Measurements from ENCODE around the gene ELFN2. TPM values are rescaled to one million over a fixed set of nuclear protein-coding genes. Genes with fewer than 3 reads are reported as not detected.

The ELFN2 gene
- total RNA-seq, 1 donor from 2014 or later, result 4.6 TPM

GRCh38 chr22:37443977-37444376, 16.7 kb upstream of the ELFN2 start:
- TF ChIP-seq CTCF (conservative IDR thresholded peaks at IDR 0.05; ENCODE audit: low read depth, low read length), result no peak
- no peak for DNase-seq (ENCODE audit: low read depth)
- no peak overlapping the region for H3K4me3 ChIP-seq (ENCODE audit: low read depth, low read length)

- peak overlapping the region; percentile 33 for H3K4me3 ChIP-seq (ENCODE audit: low read depth, low read length)
- no peak for DNase-seq (ENCODE audit: low read depth)
- TF ChIP-seq CTCF (conservative IDR thresholded peaks at IDR 0.05; ENCODE audit: low read depth, low read length), result no peak
Measured at GRCh38 chr22:37443086-37443485, 15.8 kb upstream of the ELFN2 start.

GRCh38 chr22:37442537-37442936, 15.3 kb upstream of the ELFN2 start:
- peak overlapping the region; percentile 33 for H3K4me3 ChIP-seq (ENCODE audit: low read depth, low read length)
- no peak for TF ChIP-seq CTCF (conservative IDR thresholded peaks at IDR 0.05; ENCODE audit: low read depth, low read length)
- no peak for DNase-seq (ENCODE audit: low read depth)

GRCh38 chr22:37442135-37442534, 14.9 kb upstream of the ELFN2 start:
- no peak for DNase-seq (ENCODE audit: low read depth)
- no peak for TF ChIP-seq CTCF (conservative IDR thresholded peaks at IDR 0.05; ENCODE audit: low read depth, low read length)
- H3K4me3 ChIP-seq (ENCODE audit: low read depth, low read length), result no peak overlapping the region

GRCh38 chr22:37440875-37441274, 13.6 kb upstream of the ELFN2 start:
- no peak for DNase-seq (ENCODE audit: low read depth)
- no peak for TF ChIP-seq CTCF (conservative IDR thresholded peaks at IDR 0.05; ENCODE audit: low read depth, low read length)

GRCh38 chr22:37439347-37439746, 12.1 kb upstream of the ELFN2 start:
- no peak for DNase-seq (ENCODE audit: low read depth)
- H3K4me3 ChIP-seq (ENCODE audit: low read depth, low read length), result no peak overlapping the region
- no peak for TF ChIP-seq CTCF (conservative IDR thresholded peaks at IDR 0.05; ENCODE audit: low read depth, low read length)

More at GRCh38 chr22:37440875-37441274, 13.6 kb upstream of the ELFN2 start:
- no peak overlapping the region for H3K4me3 ChIP-seq (ENCODE audit: low read depth, low read length)

GRCh38 chr22:37435970-37436603, 8.8 kb upstream of the ELFN2 start:
- no peak for DNase-seq (ENCODE audit: low read depth)
- TF ChIP-seq CTCF (conservative IDR thresholded peaks at IDR 0.05; ENCODE audit: low read depth, low read length), result no peak
- no peak overlapping the region for H3K4me3 ChIP-seq (ENCODE audit: low read depth, low read length)

Data from epithelial cell of proximal tubule (primary cell).